ENCODE measurements around the gene TCF4.

Gene TCF4

GRCh38 chr18:55280503-55280902 lies 307.5 kb downstream of the TCF4 start:
- Histone ChIP-seq H3K9me2 (replicated peaks; ENCODE audit: low read depth, low read length) (no peaks in the 10 kb centered on the region), H3K4me2 (ENCODE audit: low read depth, low read length, poor library complexity, severe bottlenecking) (no peak overlapping the region), H3K4me3 (ENCODE audit: low read length, poor library complexity, severe bottlenecking) (no peak overlapping the region), H3K27me3 (ENCODE audit: insufficient read depth, low read length, poor library complexity, severe bottlenecking) (no peaks in the 10 kb centered on the region), H3K36me3 (ENCODE audit: insufficient read depth, low read length) (peaks cover under 1% of the 10 kb centered on the region; the same call in 1 of the 2 replicates), H3K79me2 (ENCODE audit: insufficient read depth, low read length) (no peaks in the 10 kb centered on the region), H3K9me3 (ENCODE audit: insufficient read depth, low read depth, low read length) (no peaks in the 10 kb centered on the region), H3F3A (ENCODE audit: low read depth) (no peaks in the 10 kb centered on the region), H3K9ac (ENCODE audit: low read depth, low read length, poor library complexity, severe bottlenecking) (no peak overlapping the region), H4K20me1 (ENCODE audit: insufficient read depth, low read length, poor library complexity, severe bottlenecking) (no peaks in the 10 kb centered on the region), H2AFZ (ENCODE audit: low read length) (no peak overlapping the region), H3K4me1 (ENCODE audit: insufficient read depth, low read length, poor library complexity, severe bottlenecking) (no peaks in the 10 kb centered on the region)
- no peak for TF ChIP-seq EZH2phosphoT487 (IDR thresholded peaks at IDR 0.05; ENCODE audit: borderline replicate concordance)
- no peak for TF ChIP-seq CTCF (conservative IDR thresholded peaks at IDR 0.05; ENCODE audit: low read length)

GRCh38 chr18:55275039-55275901 lies 312.7 kb downstream of the TCF4 start:
- Histone ChIP-seq H2AFZ (ENCODE audit: low read length) (no peak overlapping the region), H3K27me3 (ENCODE audit: insufficient read depth, low read length, poor library complexity, severe bottlenecking) (no peaks in the 10 kb centered on the region), H3K4me1 (ENCODE audit: insufficient read depth, low read length, poor library complexity, severe bottlenecking) (no peaks in the 10 kb centered on the region), H3K79me2 (ENCODE audit: insufficient read depth, low read length) (no peaks in the 10 kb centered on the region), H3K4me2 (ENCODE audit: low read depth, low read length, poor library complexity, severe bottlenecking) (no peak overlapping the region), H4K20me1 (ENCODE audit: insufficient read depth, low read length, poor library complexity, severe bottlenecking) (no peaks in the 10 kb centered on the region), H3K36me3 (ENCODE audit: insufficient read depth, low read length) (peaks cover 23% of the 10 kb centered on the region; the same call in 1 of the 2 replicates), H3F3A (ENCODE audit: low read depth) (no peaks in the 10 kb centered on the region), H3K4me3 (ENCODE audit: low read length, poor library complexity, severe bottlenecking) (no peak overlapping the region), H3K9me2 (replicated peaks; ENCODE audit: low read depth, low read length) (no peaks in the 10 kb centered on the region), H3K9me3 (ENCODE audit: insufficient read depth, low read depth, low read length) (no peaks in the 10 kb centered on the region), H3K9ac (ENCODE audit: low read depth, low read length, poor library complexity, severe bottlenecking) (no peak overlapping the region)
- TF ChIP-seq EZH2phosphoT487 (IDR thresholded peaks at IDR 0.05; ENCODE audit: borderline replicate concordance) (no peak), CTCF (conservative IDR thresholded peaks at IDR 0.05; ENCODE audit: low read length) (peak; percentile 64)

- H4K20me1 ChIP-seq (ENCODE audit: insufficient read depth, low read length, poor library complexity, severe bottlenecking) = no peaks in the 10 kb centered on the region
- TF ChIP-seq CTCF (conservative IDR thresholded peaks at IDR 0.05; ENCODE audit: low read length) = no peak
- no peak for TF ChIP-seq EZH2phosphoT487 (IDR thresholded peaks at IDR 0.05; ENCODE audit: borderline replicate concordance)
These were observed 315.3 kb downstream of the TCF4 start for GRCh38 chr18:55272510-55273243.

More at GRCh38 chr18:55272510-55273243, 315.3 kb downstream of the TCF4 start:
- Histone ChIP-seq H3K79me2 (ENCODE audit: insufficient read depth, low read length) (no peaks in the 10 kb centered on the region), H3K9me3 (ENCODE audit: insufficient read depth, low read depth, low read length) (no peaks in the 10 kb centered on the region), H3K9me2 (replicated peaks; ENCODE audit: low read depth, low read length) (no peaks in the 10 kb centered on the region), H3K4me1 (ENCODE audit: insufficient read depth, low read length, poor library complexity, severe bottlenecking) (peaks cover 8% of the 10 kb centered on the region), H3K9ac (ENCODE audit: low read depth, low read length, poor library complexity, severe bottlenecking) (no peak overlapping the region), H3K27me3 (ENCODE audit: insufficient read depth, low read length, poor library complexity, severe bottlenecking) (no peaks in the 10 kb centered on the region), H3K4me3 (ENCODE audit: low read length, poor library complexity, severe bottlenecking) (no peak overlapping the region), H3F3A (ENCODE audit: low read depth) (no peaks in the 10 kb centered on the region), H3K4me2 (ENCODE audit: low read depth, low read length, poor library complexity, severe bottlenecking) (no peak overlapping the region), H3K36me3 (ENCODE audit: insufficient read depth, low read length) (peaks cover 30% of the 10 kb centered on the region; the same call in 1 of the 2 replicates), H2AFZ (ENCODE audit: low read length) (no peak overlapping the region)

All from Loucy (cell line).